Endodermal cell (in vitro differentiated cells): Measurements from ENCODE around the gene XYLT1. TPM values are rescaled to one million over a fixed set of nuclear protein-coding genes. Genes with fewer than 3 reads are reported as not detected.

Experiments used
- DNase-seq: peaks from one replicate; pipeline ENCODE4 v3.0.0-alpha.2; 2017
- H3K27ac ChIP-seq: 2 replicates; pipeline ENCODE4 v1.5.1; 2013; ENCODE audit warnings: mild to moderate bottlenecking, low read depth, low read length, moderate library complexity
- H3K27me3 ChIP-seq: 2 replicates; pipeline ENCODE4 v1.6.1; 2013; ENCODE audit warnings: mild to moderate bottlenecking, low read length, moderate library complexity; ENCODE audit not compliant: insufficient read depth, control insufficient read depth, poor library complexity, severe bottlenecking
- H3K36me3 ChIP-seq: 2 replicates; pipeline ENCODE4 v1.7.0; 2013; ENCODE audit warnings: mild to moderate bottlenecking, low read length, moderate library complexity; ENCODE audit not compliant: control insufficient read depth, insufficient read depth
- H3K4me1 ChIP-seq: one replicate; pipeline ENCODE4 v1.7.0; 2013; ENCODE audit warnings: low read length; ENCODE audit not compliant: control insufficient read depth, insufficient read depth
- H3K4me3 ChIP-seq: 2 replicates; pipeline ENCODE4 v1.5.1; 2013; ENCODE audit warnings: mild to moderate bottlenecking, low read length, moderate library complexity
- H3K9ac ChIP-seq: 2 replicates; pipeline ENCODE4 v1.6.1; 2013; ENCODE audit warnings: mild to moderate bottlenecking, low read length, moderate library complexity; ENCODE audit not compliant: poor library complexity, severe bottlenecking; ENCODE audit errors: extremely low read depth
- H3K9me3 ChIP-seq: 2 replicates; pipeline ENCODE4 v1.6.1; 2013; ENCODE audit warnings: mild to moderate bottlenecking, low read length, moderate library complexity; ENCODE audit not compliant: control insufficient read depth
- H3K27ac Mint-ChIP-seq: 2 replicates; pipeline ENCODE4 v1.8.0; 2020; ENCODE audit warnings: mixed read lengths
- H3K27me3 Mint-ChIP-seq: 2 replicates; pipeline ENCODE4 v1.8.0; 2021; ENCODE audit warnings: mild to moderate bottlenecking, mixed read lengths; ENCODE audit not compliant: insufficient read depth
- H3K36me3 Mint-ChIP-seq: 2 replicates; pipeline ENCODE4 v1.8.0; 2020; ENCODE audit warnings: low read depth, mixed read lengths
- H3K4me1 Mint-ChIP-seq: 2 replicates; pipeline ENCODE4 v1.8.0; 2020; ENCODE audit warnings: mixed read lengths
- H3K4me3 Mint-ChIP-seq: 2 replicates; pipeline ENCODE4 v1.8.0; 2020; ENCODE audit warnings: mild to moderate bottlenecking, moderate library complexity, mixed read lengths
- H3K9me3 Mint-ChIP-seq: 2 replicates; pipeline ENCODE4 v1.8.0; 2020; ENCODE audit warnings: mild to moderate bottlenecking, mixed read lengths
- CTCF ChIP-seq: fragments of 200-600 bp; sonication (generic); conservative IDR thresholded peaks from 2 replicates; pipeline ENCODE4 v1.5.0; 2021; ENCODE audit warnings: antibody characterized with exemption, mild to moderate bottlenecking
- whole genome bisulfite sequencing, 2 experiments: methylation state at CpG; one replicate each; pipeline versions ENCODE4 v1.1.5 to v1.1.7; 2013; ENCODE audit warnings: missing lambda C conversion rate in 2 of 2, mixed read lengths in 1 of 2; ENCODE audit not compliant: insufficient coverage in 1 of 2, insufficient read length in 1 of 2; 5-methylcytosine and 5-hydroxymethylcytosine counted together
- total RNA-seq, 2 donors: library from RNA; stranded (reverse); fragmentation: NEBNext Ultra II Directional in 1 of 2; extraction: Animal tissue kit (Norgen Biotek cat#: 25700) in 1 of 2; gene quantifications; 2 replicates in 1 of 2; 3 replicates in 1 of 2; pipeline ENCODE4 v1.2.1, GENCODE V29; 2021

Gene XYLT1
- total RNA-seq, 2 donors from 2014 or later: 26.8 to 28.5 TPM

- no peaks in the 10 kb centered on the region for H3K27me3 Mint-ChIP-seq
- no peak for TF ChIP-seq CTCF
- Histone ChIP-seq H3K4me3 (no peak overlapping the region), H3K27me3 (no peaks in the 10 kb centered on the region), H3K36me3 (no peaks in the 10 kb centered on the region), H3K9me3 (no peaks in the 10 kb centered on the region), H3K4me1 (no peaks in the 10 kb centered on the region), H3K27ac (no peak overlapping the region), H3K9ac (no peak overlapping the region)
- H3K36me3 Mint-ChIP-seq: no peaks in the 10 kb centered on the region
- no peak for DNase-seq
- H3K4me1 Mint-ChIP-seq: no peaks in the 10 kb centered on the region
- 93 to 100% methylated on average over 5 of the region's 5 CpGs for WGBS, 2 experiments
- H3K4me3 Mint-ChIP-seq: no peak overlapping the region
- H3K9me3 Mint-ChIP-seq: no peaks in the 10 kb centered on the region
- no peak overlapping the region for H3K27ac Mint-ChIP-seq
Measured at GRCh38 chr16:17151335-17151734, 319.4 kb downstream of the XYLT1 start.

GRCh38 chr16:17149904-17150483 lies 320.8 kb downstream of the XYLT1 start:
- Histone ChIP-seq H3K4me3 (no peak overlapping the region), H3K27ac (no peak overlapping the region), H3K4me1 (no peaks in the 10 kb centered on the region), H3K36me3 (no peaks in the 10 kb centered on the region), H3K27me3 (no peaks in the 10 kb centered on the region), H3K9me3 (no peaks in the 10 kb centered on the region), H3K9ac (no peak overlapping the region)
- no peak for DNase-seq
- no peak overlapping the region for H3K27ac Mint-ChIP-seq
- WGBS, 2 experiments: 74 to 83% methylated on average over 5 to 7 of the region's 7 CpGs
- no peaks in the 10 kb centered on the region for H3K27me3 Mint-ChIP-seq
- no peaks in the 10 kb centered on the region for H3K9me3 Mint-ChIP-seq
- no peaks in the 10 kb centered on the region for H3K36me3 Mint-ChIP-seq
- TF ChIP-seq CTCF: no peak
- no peak overlapping the region for H3K4me3 Mint-ChIP-seq
- H3K4me1 Mint-ChIP-seq: no peaks in the 10 kb centered on the region

- WGBS, 2 experiments: 89 to 91% methylated on average over 3 of the region's 3 CpGs
- H3K27ac ChIP-seq: no peak overlapping the region
- Mint-ChIP-seq H3K27ac (no peak overlapping the region), H3K9me3 (no peaks in the 10 kb centered on the region), H3K4me1 (no peaks in the 10 kb centered on the region), H3K4me3 (no peak overlapping the region), H3K36me3 (no peaks in the 10 kb centered on the region), H3K27me3 (no peaks in the 10 kb centered on the region)
- no peak overlapping the region for H3K9ac ChIP-seq
- TF ChIP-seq CTCF: no peak
- no peaks in the 10 kb centered on the region for H3K27me3 ChIP-seq
- no peaks in the 10 kb centered on the region for H3K36me3 ChIP-seq
- no peak for DNase-seq
- no peaks in the 10 kb centered on the region for H3K4me1 ChIP-seq
- no peaks in the 10 kb centered on the region for H3K9me3 ChIP-seq
- H3K4me3 ChIP-seq: no peak overlapping the region
Measured at GRCh38 chr16:17147942-17148341, 322.8 kb downstream of the XYLT1 start.
